Left lobe of liver (tissue), 2 donors: Measurements from ENCODE around the gene HSPBP1. TPM values are rescaled to one million over a fixed set of nuclear protein-coding genes. Genes with fewer than 3 reads are reported as not detected.

Source experiments
- ATAC-seq: fragments of 200-7000 bp; cut with Tn5 transposase; one replicate; pipeline ENCODE4 v1.9.1; 2020; ENCODE audit warnings: mild to moderate bottlenecking, moderate library complexity
- DNase-seq: peaks from one replicate; pipeline ENCODE4 v3.0.0-alpha.2; 2020; ENCODE audit warnings: low spot score
- total RNA-seq: library from RNA; stranded (reverse); gene quantifications from one replicate; pipeline ENCODE4 v1.2.1, GENCODE V29; 2021
- donor health status: DM: no; HTN: no; CAD: no; lungs with moderate emphysema.
- donor health status: DM: no; HTN: yes; CAD: no.

The HSPBP1 gene
- total RNA-seq, 1 donor from 2014 or later, result 15.7 TPM

DNA sequence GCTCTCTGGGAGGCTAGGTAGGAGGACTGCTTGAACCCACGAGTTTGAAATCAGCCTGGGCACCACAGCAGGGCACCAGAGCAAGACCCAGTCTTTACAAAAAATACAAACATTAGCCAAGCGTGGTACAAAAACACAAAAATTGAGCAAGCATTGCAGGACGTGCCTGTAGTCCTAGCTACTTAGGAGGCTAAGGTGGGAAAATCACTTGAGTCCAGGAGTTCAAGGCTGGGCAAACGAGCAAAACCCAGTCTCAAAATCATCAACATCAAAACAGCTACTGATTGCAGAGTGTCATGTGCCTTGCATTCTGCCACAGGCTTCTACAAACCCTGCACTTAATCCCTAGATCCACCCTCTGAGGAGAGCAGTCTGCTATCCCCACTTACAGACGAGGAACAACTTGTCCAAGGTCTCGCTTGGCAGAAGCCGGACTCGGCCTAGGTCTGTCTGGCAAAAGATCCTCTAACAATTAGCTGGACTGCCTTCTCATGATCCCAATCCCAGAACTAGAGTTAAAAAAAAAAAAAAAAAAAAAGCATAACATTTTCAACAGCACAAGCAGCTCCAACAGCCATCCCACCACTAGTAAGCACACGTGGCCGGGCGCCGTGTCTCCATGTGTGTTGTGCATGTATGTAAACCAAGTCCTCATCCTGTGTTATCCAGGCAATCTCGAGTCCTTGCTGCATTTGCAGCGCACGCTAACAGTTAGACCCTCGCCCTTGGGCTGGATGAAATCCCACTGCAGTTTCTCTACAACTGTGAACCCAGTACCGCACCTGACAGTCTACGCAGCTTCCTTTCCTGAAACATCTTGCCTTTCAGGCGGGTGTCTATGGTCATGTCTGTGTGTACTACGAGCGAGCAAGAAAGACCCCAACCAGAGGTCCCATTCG lies 23.1 kb downstream of the HSPBP1 start:
- DNase-seq (no peak), ATAC-seq (no peak)

DNA sequence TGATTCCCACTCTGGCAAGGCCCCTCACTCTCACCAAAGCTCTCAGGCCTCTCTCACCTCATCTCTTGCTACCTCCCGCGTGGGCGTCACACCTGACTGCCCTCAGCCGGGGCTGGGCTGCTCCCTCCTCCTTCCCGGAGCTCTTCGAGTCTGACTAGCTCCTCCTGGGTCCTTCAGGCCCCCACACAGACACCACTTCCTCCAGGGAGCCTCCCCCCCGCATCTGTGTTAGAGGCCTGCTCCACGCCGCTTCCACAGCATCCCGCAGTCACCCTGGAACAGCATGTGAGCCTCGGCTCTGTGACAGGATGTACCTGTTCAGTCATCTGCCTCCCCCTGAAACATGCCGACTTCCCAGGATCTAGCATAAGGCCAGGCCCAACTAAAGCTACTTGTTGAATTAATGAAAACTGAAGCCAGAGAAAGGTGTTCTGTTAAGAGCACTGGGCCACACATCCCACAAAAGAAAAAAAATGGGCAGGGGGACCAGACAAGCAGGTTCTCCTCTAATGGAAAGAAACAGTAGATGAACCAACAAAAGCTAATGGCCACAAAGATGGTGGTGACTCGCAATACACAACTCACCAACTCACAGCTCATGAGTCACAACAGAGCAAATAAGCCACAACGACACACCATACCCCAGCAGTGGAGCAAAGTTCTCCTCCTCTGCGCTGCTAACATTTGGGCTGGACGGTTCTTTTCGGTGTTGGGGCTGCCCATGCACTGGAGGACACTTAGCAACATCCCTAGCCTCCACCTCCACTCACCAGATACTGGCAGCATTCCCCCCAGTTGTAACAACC lies 24.1 kb downstream of the HSPBP1 start:
- ATAC-seq (no peak), DNase-seq (no peak)

DNA sequence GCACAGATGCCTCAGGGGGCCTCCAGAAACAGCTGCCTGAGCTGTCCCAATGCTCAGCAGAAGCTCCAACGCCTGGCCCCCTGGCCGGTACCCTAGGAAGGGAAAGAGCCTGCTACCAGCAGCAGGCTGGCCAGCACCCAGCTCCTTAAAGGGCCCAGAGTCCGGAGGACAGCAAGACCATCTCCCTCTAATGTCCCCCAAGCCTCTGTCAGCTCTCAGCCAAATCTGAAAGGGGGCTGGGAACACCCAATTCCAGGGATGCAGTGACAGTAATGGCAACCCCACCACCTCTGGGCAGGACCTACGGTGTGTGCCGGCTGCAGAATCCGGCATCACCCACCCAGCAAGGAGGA lies 25.3 kb downstream of the HSPBP1 start:
- ATAC-seq, result no peak
- no peak for DNase-seq

DNA sequence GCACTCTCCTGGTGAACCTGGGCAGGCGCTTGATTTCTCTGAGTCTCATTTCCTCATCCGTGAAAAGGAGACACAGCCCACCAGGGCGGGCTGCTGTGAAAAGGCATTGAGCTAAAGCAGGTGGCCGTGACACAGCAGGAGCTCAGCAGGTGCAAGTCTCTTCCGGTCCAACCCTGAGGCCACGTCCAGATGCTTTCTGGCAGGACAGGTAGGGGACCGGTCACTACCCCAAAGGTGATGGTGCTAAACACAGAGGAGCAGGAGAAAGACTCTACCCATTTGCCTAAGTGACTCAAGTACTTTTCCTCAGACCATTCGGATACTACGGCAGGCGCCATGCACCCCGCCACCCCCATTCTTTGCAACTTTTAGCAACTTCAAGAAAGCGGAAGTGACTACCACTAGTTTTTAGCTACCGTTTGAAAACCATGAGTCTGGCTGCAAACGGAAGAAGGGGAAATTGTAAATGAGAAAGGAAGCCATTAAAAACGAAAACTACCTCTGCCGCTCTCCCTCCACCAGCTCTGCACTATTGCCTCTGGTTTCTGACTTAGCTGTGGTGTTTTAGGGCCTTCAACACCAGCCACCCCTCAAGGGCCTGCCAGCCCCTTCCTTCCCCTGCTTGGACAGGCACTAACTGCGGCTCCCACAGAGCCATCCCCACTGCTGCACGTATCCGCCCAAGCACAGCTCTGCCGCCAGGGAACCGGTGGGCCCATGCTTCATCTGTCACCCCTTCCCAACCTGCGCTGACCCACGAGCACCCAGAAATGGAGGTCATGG lies 25.9 kb downstream of the HSPBP1 start:
- DNase-seq (no peak), ATAC-seq (no peak)

DNA sequence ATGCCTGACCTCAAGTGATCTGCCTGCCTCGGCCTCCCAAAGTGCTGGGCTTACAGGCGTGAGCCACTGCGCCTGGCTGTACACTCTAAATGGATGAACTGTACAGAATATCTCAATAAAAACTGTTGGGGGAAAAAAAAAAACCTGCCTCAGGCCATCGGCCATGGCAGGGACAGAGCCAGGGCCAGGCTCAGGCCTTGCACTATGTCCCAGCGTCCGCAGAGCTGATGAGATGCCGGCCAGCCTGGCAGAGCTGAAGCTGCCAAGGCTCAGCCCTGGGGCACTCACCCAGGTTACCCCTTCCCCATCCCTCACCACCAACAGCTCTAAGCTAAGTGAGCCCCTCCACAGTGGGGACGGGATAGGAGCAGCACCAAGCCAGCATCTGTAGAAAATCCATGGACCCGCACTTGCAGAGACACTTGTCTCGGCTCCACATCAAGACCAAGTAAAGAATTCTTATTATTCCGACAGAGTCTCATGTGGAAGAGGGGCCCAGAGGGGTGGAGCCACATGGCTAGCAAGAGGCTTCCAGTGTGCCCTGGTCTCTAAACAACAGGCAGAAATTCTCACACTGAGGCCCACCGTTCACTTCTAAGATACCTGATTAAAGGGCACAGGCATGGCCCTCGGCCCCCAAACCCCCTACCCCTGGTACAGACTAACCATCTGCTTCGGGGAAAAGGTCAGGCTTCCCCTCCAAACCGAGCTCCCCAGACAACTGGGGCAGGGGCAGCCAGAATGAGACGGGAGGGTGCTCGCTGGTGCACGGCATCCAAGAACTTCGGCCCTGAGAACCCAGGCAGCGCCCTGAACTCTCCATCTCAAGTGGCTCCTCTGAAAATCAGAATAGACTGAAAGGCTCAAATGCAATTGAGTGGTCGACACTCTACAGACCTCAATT lies 26.9 kb downstream of the HSPBP1 start:
- ATAC-seq, result no peak
- DNase-seq, result no peak

DNA sequence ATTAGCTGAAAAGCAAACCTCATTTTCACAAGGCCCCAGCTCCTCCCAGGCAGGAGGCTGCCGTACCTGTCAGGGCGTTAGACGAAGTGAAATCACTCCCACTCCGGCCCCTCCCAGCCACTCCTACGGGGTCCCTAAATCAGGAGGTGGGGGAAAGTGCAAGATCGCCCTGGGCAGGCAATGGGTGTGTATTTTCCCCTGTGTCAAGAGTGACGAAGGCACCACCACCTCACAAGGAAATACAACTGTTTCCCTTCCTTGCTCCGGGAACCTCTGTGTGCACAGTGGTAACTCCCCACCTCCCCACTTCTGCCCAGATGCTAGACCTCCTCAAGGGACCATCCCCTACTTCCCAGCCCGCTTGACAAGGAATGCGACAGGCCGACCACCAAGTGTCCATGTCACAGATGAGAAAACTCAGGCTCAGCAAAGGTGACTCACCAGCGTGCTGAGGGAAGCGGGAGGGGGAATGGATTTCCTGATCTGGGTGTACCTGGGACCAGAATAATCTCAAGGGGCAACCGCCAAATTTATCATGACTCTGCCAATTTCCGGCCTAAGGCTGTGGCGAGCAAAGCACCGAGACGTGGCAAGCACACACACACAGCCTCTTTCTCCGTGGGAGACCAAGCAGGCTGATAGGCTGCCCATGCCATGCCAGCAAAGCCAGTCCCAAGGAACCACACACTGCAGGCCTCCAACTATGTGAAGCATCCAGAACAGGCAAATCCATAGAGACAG lies 28.4 kb downstream of the HSPBP1 start:
- DNase-seq (no peak), ATAC-seq (no peak)

DNA sequence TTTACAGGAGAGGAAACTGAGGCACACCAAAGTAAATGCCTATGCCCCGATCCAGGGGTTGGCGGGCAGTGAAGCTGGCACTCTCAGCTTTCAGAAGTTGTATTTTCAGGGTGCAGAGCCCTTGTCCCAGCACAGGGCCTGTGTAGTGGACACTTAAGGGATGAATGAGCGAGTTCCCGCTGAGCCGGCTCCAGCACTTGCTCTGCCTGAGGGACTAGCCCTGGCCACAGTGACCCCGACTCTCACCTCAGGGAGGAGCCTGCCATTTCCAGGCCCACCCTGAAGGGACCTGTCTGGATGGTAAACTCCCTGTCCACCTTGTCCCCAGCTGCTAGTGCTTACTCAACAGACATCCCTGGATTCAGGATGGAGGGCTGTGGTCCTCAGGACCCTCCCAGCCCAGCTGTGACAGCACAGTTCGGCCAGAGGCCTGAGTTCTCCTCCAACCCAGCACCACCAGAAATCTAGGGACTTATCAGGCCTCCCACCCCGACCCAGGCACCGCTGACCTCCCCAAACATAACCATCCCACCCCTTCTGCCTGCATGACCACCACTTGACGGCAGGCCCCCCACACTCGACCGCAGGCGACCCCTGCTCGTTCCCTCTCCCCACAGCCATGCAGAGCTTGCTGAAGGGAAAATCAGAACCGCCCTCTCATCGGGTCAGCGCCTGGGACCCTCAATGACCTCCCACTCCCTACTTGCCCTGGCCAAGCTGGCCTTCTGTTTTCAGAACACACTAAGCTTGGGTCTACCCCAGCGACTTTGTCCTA lies 29.5 kb downstream of the HSPBP1 start:
- ATAC-seq, result no peak
- DNase-seq, result no peak

DNA sequence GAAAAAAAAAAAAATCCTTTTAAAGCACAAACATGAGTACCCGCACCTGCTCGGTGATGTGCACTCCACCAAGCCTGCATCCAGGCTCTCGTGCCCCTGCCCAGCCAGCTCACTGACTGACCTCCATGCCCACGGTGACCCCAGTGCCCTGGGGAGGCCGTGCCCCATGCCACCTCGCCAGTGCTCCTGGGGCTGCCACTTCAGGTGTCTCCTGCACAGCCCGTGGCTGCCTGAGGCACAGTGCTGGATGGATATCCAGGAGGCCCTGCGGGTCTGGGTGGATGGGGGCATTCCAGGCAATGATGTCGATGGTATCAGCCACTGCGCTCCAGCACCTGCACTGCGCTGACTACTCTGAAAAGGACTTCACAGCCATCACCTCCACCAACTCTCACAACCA lies 30.1 kb downstream of the HSPBP1 start:
- ATAC-seq (no peak), DNase-seq (no peak)

DNA sequence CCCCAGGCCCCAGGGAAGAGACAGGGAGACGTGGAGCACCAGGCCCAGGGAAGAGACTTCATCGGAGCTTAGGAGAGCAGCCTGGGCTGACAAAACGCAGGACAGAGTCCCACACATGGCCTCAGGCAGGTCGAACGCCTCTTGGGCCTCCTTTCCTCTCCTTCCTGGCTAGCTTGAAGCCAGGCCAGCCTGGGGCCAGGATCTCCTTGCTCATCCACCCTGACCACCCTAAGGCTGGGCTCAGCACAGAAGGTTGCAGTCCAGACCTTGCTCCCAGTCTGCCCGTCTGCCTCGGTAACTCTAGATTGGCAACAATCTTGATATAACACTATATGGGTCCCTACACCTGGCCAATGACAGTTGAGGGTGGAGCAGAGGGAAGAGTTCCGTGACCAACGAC lies 31.2 kb downstream of the HSPBP1 start:
- ATAC-seq (no peak), DNase-seq (no peak)

DNA sequence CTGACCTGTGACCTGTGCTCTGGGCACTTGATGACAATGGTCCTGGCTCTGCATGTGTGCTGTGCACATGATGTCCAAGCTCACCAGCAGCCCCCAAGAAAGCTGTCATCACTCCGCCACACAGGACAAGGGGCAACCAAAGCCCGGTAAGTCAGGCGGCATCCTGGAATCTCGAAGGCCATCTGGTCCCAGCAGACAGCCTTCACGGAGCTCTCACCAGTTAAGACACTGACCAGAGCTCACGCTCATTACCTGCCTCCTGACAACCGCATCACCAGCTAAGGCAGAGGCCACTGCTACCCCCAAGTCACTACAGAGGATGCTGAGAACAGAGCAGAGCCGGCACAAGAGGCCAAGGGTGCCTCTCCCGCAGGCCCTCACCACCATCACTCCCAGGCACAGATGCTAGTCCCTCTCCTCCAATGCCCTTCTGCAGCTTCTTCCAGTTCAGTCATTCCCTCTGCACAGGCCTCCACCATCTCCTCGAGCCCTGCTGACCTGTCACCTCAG lies 31.7 kb downstream of the HSPBP1 start:
- DNase-seq (no peak), ATAC-seq (no peak)

DNA sequence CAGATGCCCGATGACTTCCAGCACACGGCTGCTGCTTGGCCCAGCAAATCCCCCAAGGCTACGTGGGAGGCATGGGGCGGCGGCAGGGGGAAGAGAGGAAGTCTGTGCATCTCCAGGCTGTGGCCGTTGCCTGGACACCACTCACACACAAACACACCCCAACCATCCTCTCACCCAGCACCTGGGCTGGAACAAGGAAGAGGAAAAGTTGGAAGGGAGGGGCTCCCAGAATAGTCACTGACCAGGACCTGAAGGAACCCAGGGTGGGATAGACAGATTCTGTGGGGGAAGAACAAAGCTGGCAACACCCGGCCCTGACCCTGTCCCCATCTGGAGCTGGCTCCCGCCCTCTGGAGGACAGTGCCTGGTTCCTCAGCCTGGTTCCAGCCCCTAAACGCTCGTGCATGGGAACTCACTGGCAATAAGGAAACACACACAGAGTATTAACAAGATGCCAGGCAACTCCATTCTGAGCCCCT lies 32.2 kb downstream of the HSPBP1 start:
- DNase-seq, result no peak
- ATAC-seq, result no peak

DNA sequence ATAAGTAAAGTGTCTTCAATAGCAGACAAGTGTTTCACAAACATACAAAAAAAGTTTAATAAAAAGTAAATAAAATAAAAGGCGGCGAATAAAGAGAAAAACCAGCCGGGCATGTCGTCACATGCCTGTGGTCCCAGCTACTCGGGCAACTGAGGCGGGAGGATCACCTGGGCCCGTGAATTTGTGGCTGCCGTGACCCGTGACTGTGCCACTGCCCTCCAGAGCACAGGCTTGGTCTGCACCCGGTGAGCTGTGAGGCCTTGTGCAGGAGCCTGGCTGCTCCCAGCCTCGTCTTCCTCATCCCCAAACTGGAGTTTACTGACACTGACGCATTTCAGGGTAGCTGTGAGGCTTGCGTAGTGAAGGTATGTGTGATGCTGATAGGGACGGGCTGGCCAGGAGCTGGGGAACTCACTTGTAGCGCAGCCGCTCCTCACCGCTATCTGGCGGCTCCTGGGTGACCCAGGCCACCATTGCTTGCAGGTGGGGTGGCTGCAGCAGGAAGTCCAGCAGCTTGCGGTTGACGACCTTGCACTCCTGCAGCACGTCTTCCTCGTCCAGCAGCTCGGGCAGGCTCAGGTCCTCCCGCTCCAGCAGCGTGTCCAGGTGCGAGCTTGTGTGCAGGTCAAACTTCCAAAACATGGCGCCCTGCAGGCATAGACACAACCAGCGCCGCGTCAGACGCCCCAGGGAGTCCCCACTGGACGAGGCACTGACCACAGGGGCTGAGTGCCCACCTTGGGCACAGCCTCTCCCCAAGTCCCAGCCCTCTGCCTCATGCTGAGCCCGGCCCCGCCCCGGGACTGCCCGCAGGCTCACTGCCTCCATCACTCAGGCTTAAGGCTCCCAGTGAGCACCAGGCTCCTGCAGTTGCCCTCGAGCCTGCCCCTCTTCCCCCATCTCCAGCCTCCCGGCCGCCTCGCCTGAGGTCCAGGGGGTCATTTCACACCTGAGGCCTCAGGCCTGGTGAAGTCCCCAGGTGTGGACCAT lies 33.2 kb downstream of the HSPBP1 start:
- ATAC-seq (no peak), DNase-seq (no peak)

DNA sequence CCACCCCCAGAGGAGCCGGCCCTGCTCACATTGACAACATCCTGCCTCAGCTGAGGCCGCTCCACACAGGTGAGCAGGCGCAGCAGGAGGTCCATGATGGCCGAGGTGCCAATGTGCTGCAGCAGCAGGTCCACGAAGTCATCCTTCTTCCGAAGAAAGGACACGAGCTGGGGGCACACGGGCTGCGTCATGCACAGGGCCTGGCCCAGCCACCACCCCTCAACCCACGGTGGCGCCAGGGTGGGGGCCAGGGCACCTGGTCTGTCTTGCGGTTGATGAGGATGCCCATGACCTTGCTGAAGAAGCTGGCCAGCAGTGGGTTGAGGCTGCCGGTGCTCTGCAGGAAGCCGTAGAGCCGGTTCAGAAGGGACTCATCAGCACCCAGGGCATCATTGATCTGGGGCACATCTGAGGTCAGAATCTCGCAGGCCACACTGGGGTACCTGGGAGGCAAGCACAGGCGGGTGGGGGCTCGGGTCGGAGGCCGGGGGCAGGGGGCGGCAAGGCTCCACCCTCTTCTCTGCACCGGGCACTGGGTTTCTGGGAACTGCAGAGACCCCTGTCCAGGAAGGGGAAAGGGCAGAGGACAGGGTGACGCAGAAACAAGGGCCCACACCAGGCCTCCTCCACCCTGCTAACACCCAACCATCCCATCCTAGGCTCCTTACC lies 34.5 kb downstream of the HSPBP1 start:
- ATAC-seq (no peak), DNase-seq (no peak)

DNA sequence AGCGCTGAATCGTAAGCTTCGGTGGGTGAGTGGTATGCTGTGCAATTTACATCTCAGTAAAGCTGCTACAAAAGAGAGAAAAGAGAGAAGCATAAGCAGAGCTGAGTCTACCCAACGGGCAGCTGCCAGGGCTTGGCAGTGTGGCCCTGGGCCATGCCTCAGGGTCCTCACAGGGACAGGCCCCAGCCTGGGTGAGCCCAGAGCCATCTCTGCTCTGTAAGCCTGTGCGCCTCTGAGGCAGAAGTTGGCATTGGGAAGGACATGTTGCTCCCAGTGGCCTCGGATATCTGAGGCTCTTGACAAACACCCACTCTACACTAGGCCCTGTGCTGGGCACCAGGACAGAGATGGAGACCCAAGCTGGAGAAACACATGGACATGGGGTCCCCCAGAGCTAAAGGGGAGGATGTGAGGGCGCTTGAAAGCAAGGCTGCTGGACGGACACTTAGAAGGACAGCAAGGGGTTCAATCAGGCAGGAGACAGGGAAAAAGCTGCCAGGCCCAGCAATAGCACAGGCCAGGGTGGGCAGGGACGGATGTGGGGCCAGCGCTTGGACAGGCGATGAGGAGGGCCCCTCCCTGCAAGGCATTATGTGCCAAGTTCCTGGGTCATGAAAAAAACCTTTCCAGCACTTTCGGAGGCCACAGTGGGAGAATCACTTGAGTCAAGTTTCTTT lies 35.8 kb downstream of the HSPBP1 start:
- no peak for DNase-seq

DNA sequence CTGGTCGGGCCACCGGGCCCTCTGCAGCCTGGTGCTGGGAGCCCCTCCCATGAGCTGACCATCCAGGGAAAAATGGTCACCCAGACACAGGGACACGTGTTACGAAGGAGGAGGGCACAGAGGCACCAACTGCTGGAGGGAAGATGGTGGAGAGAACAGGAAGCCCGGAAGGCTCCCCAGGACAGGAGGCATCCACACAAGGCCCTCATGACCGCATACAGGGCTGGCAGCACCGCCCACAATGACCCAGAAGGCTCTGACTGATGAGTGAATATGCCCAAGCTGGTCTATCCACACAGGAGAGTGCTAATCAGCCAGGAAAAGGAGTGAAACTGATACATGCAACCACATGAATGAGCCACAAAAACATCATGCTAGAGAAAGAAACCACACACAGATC lies 37.4 kb downstream of the HSPBP1 start:
- ATAC-seq, result no peak
- no peak for DNase-seq

More for the DNA sequence above, 35.8 kb downstream of the HSPBP1 start:
- ATAC-seq, result no peak

DNA sequence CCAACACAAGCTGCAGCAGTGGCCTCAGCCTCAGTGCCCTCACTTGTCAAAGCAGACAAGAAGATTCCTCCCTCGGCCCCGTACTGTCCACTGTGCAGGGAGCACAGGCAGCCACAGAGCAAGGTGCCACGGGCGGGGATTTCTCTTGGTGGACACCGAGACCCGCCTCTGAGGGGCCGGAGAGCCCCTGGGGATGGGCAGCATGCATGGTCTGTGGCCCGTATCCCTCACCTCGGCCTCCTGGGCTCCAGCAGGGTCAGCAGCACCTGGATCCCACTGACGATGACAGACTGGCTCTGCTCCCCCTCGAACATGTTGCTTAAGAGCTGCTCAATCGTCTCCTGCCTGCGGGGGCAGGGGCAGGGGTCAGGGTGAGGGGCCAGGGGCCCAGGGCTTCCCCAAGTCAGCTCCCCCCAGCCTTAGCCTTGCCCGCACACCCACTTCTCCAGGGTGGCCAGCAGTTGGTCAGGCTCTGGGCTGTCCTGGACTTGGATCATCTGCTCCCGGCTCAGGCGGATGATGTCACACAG lies 37.9 kb downstream of the HSPBP1 start:
- ATAC-seq (no peak), DNase-seq (no peak)
